HCT116 (cell line): ENCODE data around the gene DLK1.

Source experiments
- CEBPB ChIP-seq: IDR thresholded peaks from 2 replicates; pipeline ENCODE4 v1.6.1; 2012; ENCODE audit warnings: low read depth
- EGR1 ChIP-seq: IDR thresholded peaks from 2 replicates; pipeline ENCODE4 v1.6.1; 2012; ENCODE audit warnings: low read depth
- EZH2 ChIP-seq: fragments of 200-600 bp; sonication (generic); IDR thresholded peaks from 2 replicates; pipeline ENCODE4 v1.6.1; 2017; ENCODE audit warnings: antibody characterized with exemption, mixed run types
- EZH2phosphoT487 ChIP-seq: fragments of 200-600 bp; IDR thresholded peaks from 2 replicates; pipeline ENCODE4 v1.6.1; 2018; ENCODE audit warnings: antibody characterized with exemption, borderline replicate concordance
- FOSL1 ChIP-seq: IDR thresholded peaks from 2 replicates; pipeline ENCODE4 v1.6.1; 2012; ENCODE audit warnings: low read depth
- POLR2A ChIP-seq: IDR thresholded peaks from 2 replicates; pipeline ENCODE4 v1.7.0; 2011; ENCODE audit warnings: borderline replicate concordance; ENCODE audit not compliant: insufficient read depth, insufficient read length; ENCODE audit errors: extremely low read depth
- POLR2AphosphoS5 ChIP-seq: IDR thresholded peaks from 2 replicates; pipeline ENCODE4 v1.6.1; 2011; ENCODE audit warnings: mild to moderate bottlenecking, low read depth, low read length, moderate library complexity
- RAD21 ChIP-seq: IDR thresholded peaks from 2 replicates; pipeline ENCODE4 v1.6.1; 2012; ENCODE audit warnings: low read depth, mild to moderate bottlenecking
- SIN3A ChIP-seq: IDR thresholded peaks from 2 replicates; pipeline ENCODE4 v1.6.1; 2012; ENCODE audit warnings: low read depth
- ZNF274 ChIP-seq: fragments of 200-500 bp; sonication (Bioruptor generic); IDR thresholded peaks from 2 replicates; pipeline ENCODE4 v1.6.1; 2014; ENCODE audit warnings: mild to moderate bottlenecking, low read depth, low read length, inconsistent platforms
- TF ChIP-seq, protein P1 (sequence below), 3 experiments: fragments of 200-600 bp in 1 of 3; sonication (generic) in 1 of 3; IDR thresholded peaks in 2 of 3; conservative IDR thresholded peaks in 1 of 3; 2 replicates each; pipeline ENCODE4 v1.5.1; 2012 to 2017; ENCODE audit warnings: low read depth in 2 of 3, low read length in 2 of 3, antibody characterized with exemption in 1 of 3, borderline replicate concordance in 1 of 3, control low read depth in 1 of 3, mild to moderate bottlenecking in 1 of 3, mixed read lengths in 1 of 3, mixed run types in 1 of 3, moderate library complexity in 1 of 3; ENCODE audit not compliant: insufficient read depth in 1 of 3
- TF ChIP-seq, protein P2 (sequence below): IDR thresholded peaks from 2 replicates; pipeline ENCODE4 v1.6.1; 2012; ENCODE audit warnings: low read depth

GRCh38 chr14:100748944-100749343 lies 22.3 kb downstream of the DLK1 start:
- TF ChIP-seq SIN3A = no peak
- no peak for TF ChIP-seq POLR2AphosphoS5
- TF ChIP-seq ZNF274 = no peak
- TF ChIP-seq, protein P1, sequence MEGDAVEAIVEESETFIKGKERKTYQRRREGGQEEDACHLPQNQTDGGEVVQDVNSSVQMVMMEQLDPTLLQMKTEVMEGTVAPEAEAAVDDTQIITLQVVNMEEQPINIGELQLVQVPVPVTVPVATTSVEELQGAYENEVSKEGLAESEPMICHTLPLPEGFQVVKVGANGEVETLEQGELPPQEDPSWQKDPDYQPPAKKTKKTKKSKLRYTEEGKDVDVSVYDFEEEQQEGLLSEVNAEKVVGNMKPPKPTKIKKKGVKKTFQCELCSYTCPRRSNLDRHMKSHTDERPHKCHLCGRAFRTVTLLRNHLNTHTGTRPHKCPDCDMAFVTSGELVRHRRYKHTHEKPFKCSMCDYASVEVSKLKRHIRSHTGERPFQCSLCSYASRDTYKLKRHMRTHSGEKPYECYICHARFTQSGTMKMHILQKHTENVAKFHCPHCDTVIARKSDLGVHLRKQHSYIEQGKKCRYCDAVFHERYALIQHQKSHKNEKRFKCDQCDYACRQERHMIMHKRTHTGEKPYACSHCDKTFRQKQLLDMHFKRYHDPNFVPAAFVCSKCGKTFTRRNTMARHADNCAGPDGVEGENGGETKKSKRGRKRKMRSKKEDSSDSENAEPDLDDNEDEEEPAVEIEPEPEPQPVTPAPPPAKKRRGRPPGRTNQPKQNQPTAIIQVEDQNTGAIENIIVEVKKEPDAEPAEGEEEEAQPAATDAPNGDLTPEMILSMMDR (IDR thresholded peaks at IDR 0.05 in 2 of 3, conservative IDR thresholded peaks at IDR 0.05 in 1 of 3; ENCODE audit: borderline replicate concordance in 1 of 3, insufficient read depth in 1 of 3, low read depth in 2 of 3, low read length in 2 of 3) = 0 out of 6 replicates have a peak, but pooled peaks of 1 of the 3 experiments have one; percentile 12
- TF ChIP-seq, protein P2, sequence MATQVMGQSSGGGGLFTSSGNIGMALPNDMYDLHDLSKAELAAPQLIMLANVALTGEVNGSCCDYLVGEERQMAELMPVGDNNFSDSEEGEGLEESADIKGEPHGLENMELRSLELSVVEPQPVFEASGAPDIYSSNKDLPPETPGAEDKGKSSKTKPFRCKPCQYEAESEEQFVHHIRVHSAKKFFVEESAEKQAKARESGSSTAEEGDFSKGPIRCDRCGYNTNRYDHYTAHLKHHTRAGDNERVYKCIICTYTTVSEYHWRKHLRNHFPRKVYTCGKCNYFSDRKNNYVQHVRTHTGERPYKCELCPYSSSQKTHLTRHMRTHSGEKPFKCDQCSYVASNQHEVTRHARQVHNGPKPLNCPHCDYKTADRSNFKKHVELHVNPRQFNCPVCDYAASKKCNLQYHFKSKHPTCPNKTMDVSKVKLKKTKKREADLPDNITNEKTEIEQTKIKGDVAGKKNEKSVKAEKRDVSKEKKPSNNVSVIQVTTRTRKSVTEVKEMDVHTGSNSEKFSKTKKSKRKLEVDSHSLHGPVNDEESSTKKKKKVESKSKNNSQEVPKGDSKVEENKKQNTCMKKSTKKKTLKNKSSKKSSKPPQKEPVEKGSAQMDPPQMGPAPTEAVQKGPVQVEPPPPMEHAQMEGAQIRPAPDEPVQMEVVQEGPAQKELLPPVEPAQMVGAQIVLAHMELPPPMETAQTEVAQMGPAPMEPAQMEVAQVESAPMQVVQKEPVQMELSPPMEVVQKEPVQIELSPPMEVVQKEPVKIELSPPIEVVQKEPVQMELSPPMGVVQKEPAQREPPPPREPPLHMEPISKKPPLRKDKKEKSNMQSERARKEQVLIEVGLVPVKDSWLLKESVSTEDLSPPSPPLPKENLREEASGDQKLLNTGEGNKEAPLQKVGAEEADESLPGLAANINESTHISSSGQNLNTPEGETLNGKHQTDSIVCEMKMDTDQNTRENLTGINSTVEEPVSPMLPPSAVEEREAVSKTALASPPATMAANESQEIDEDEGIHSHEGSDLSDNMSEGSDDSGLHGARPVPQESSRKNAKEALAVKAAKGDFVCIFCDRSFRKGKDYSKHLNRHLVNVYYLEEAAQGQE = no peak
- TF ChIP-seq EZH2phosphoT487 = no peak
- no peak for TF ChIP-seq EZH2
- no peak for TF ChIP-seq CEBPB
- no peak for TF ChIP-seq POLR2A
- no peak for TF ChIP-seq EGR1
- no peak for TF ChIP-seq FOSL1
- TF ChIP-seq RAD21 = no peak
